Neuron (in vitro differentiated cells): ENCODE measurements around the gene KIF21B.

Experiments used
- H2AFZ ChIP-seq: one replicate; pipeline ENCODE4 v1.6.1; 2013; ENCODE audit warnings: low read depth, mild to moderate bottlenecking, inconsistent platforms, low read length, moderate library complexity
- H3K27me3 ChIP-seq: one replicate; pipeline ENCODE4 v1.6.1; 2013; ENCODE audit warnings: low read length; ENCODE audit not compliant: insufficient read depth
- H3K36me3 ChIP-seq: one replicate; pipeline ENCODE4 v1.6.1; 2013; ENCODE audit warnings: low read length; ENCODE audit not compliant: insufficient read depth
- H3K4me1 ChIP-seq: one replicate; pipeline ENCODE4 v1.6.1; 2013; ENCODE audit warnings: low read length; ENCODE audit not compliant: insufficient read depth
- H3K4me3 ChIP-seq: 2 replicates; pipeline ENCODE4 v1.5.1; 2013; ENCODE audit warnings: mild to moderate bottlenecking, low read length, moderate library complexity
- H3K9me3 ChIP-seq: one replicate; pipeline ENCODE4 v1.6.1; 2013; ENCODE audit warnings: low read length

KIF21B gene

DNA sequence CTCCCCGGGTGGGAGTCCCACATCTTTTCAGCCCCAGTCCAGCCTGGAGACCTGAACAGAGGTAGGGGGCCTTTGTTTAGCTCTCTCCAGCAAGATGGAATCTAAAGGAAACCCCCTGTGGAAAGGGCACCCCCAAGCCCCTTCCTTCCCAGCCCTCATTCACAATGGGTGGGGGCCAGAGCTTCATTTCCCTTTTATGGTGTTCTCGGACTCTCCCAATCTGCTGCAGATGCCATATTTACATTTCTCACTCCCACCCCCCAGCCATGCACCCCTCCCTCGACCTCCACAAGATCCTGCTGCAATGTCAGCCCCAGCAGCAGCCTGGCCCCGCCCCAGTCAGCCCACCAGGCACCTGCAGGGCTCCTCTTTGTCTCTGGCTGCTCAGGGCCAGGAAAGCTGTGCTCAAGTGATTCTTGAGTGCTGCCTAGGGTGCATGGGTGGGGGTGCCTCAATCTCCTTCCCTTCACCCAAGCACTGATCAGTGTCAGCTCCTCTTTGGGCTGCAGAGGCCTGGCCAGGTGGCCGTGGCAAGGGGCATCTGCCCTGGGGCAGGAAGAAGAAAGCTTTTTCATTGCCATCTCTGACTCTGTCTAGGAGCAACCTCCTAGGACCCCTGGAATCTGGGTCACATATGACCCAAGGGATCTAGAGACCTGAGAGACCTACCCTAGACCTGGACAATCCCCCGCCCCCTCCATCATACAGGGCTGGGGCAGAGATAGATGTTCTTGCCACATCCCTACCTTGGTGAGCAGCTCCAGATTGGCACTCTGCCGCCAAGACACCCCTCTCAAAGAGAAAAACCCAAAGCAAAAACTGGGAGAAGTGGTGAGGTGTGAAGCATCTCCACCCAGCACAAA, 1.7 kb downstream of the KIF21B start:
- H3K27me3 ChIP-seq = no peaks in the 10 kb centered on the region
- H3K4me3 ChIP-seq = peak overlapping the region; percentile 60
- peaks cover 42% of the 10 kb centered on the region for H3K4me1 ChIP-seq

DNA sequence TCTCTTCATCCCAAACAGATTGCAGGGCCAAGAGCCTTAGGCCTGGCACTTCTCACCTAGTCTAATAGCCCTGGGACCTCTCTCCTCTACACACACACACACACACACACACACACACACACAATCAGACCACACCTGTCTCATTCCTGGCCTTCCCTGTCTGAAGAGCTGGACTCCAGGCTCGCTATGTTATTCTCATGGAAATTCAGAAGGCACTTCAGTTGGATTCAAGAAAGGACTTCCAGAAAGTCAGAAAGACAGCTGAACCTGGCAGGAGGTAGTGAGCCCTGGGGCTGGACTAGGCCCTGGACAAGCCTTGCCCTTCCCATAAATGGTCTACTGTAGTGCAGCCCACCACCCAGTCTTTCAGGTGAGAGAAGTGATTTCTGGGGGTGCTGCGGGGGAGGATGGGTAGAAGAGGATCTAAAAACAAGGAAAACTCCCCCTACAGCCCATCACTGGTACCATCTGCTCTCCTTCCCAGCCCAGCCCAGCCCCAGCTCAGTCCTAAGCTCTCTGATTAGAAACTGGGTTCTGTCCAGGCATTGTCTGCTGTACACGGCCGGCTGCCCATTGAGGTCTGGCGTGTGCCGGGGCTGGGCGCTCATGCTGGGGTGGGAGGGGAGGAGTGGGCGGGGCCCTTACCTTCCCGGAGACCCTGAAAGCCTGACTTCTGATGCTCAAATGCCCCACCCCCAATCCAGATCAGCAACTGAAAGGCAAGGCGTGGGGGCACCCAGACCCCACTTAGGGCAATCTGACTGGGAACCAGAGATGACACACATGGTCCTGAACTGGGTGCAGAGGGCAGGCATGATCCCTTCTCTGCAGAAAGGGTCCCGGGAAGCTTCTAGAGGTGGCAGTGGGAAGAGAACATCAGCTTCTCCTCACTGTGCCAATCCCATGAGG, 2.5 kb downstream of the KIF21B start:
- Histone ChIP-seq H3K4me3 (peak overlapping the region; percentile 60), H3K27me3 (no peaks in the 10 kb centered on the region), H2AFZ (no peak overlapping the region), H3K4me1 (peaks cover 48% of the 10 kb centered on the region), H3K9me3 (no peaks in the 10 kb centered on the region), H3K36me3 (no peaks in the 10 kb centered on the region)

More for the DNA sequence above, 1.7 kb downstream of the KIF21B start:
- no peaks in the 10 kb centered on the region for H3K9me3 ChIP-seq
- H2AFZ ChIP-seq = no peak overlapping the region
- no peaks in the 10 kb centered on the region for H3K36me3 ChIP-seq

DNA sequence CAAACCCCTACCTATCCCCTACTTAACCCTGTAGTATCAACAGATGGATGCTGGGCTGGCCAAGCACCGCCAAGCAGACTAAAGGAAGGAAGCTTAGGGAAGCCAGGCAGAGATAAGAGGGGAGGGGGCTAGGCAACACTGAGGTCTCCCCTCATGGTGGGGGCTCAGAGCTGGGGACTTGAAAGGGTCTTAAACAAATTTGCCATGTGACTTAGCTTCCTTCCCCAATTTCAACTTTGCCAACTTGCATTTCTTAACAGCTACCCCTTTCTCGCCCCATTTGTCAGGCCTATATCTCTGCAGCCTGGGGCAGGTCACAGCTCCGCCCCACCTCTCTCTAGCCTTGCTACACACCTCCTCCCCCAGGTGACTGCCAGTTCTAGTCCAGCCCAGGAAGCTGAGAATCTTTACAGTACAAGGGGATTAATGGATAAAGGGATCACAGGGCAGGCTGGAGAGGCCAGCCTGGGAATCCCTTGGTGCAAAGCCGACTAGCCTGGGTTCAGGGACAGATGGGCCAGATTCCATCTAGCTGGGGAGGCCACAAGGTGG, 3.4 kb downstream of the KIF21B start:
- Histone ChIP-seq H3K9me3 (no peaks in the 10 kb centered on the region), H3K27me3 (no peaks in the 10 kb centered on the region), H3K4me1 (peaks cover 48% of the 10 kb centered on the region), H3K36me3 (no peaks in the 10 kb centered on the region), H2AFZ (no peak overlapping the region), H3K4me3 (no peak overlapping the region)

DNA sequence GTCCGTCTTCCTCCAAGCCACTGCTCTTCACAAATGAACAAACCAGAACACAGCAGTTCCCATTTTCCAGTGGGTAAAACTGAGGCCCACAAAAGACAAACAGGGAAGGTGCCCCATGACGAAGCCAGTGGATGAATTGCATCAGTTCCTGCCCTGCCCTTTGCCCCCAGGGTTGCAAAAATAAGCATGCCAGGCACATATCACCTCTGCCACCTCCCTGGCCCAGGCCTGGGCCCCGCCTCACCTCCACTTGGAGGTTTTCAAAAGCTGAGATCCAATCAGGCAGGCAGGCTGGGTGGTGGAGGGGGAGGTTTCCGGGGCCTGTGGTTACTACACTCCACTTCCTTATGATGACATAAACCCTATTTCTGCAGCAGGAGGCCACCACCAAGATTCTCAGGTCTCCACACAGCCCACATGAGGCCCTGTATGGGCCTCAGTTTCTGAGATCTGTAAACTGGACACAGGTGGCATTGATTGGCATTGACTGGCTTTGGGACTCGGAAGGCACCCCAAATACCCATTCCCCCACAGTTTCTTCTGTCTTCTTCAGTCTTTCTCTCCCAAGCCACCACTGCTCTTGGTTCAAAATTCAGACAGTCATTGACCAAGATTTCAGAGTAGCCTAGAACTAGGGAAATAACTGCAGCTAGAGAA, 4.1 kb downstream of the KIF21B start:
- H3K27me3 ChIP-seq = no peaks in the 10 kb centered on the region
- no peak overlapping the region for H3K4me3 ChIP-seq
- H3K4me1 ChIP-seq = peaks cover 45% of the 10 kb centered on the region
- no peaks in the 10 kb centered on the region for H3K36me3 ChIP-seq
- H3K9me3 ChIP-seq = no peaks in the 10 kb centered on the region
- H2AFZ ChIP-seq = no peak overlapping the region

DNA sequence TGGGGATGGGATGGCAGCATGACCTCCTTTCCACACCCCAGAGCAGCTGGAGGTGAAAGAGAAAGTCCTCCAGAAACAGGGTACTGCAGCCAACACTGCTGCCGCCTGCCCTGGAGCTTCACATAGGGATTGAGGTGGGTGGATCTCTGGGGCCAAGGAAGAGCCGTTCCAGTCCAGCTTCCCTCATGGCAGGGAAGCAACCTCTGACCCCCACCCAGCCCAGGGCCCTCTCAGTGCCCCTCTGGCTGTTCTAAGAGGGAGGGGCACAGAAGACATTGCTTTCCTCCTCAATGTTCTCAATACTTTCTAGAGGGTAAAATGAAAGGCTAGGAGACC, 5.7 kb downstream of the KIF21B start:
- Histone ChIP-seq H3K4me3 (no peak overlapping the region), H3K27me3 (no peaks in the 10 kb centered on the region), H3K36me3 (no peaks in the 10 kb centered on the region), H3K9me3 (no peaks in the 10 kb centered on the region), H2AFZ (no peak overlapping the region), H3K4me1 (peaks cover 47% of the 10 kb centered on the region)

DNA sequence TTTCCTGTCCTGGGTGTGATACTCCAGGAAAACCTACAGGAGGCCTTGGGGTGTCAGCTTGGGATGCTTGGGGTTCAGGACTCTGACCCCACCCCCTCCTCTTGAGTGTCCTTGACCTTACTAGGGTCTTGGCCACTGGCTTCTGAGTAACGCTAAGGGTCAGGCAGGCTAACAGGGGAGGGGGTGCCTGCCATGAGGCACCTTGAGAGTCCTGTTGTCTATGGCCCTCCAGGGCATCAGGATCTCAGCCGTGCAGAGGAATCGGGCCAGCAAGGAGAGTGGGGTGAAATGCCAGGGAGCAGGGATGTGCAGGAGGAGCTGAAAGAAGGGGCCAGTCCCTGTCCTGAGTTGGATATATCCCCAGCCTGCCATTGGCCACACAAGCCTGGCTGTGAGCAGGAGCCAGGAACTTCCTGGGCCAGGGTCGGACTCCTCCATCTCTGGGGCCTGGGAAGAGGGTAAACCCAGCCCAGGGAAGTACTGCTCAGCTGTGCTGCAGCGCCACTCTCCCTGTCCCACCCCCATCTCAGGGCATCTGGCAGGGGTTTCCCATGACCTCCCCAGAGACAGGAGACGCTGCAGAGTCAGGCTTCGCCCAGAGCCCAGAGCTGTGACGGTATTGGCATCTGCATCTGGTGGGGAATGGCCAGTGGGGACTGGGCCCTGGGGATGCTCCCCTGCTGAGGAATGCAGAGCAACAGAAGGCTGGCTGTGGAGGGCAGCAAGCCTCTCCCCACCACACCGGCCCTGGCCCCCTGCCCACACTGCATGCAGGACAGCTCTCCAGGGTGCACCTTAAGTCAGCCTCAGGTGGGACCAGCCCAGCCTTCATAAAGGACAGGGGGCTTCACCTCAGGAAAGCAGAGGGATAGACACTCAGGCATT, 6.3 kb downstream of the KIF21B start:
- Histone ChIP-seq H3K4me3 (no peak overlapping the region), H3K9me3 (no peaks in the 10 kb centered on the region), H3K27me3 (no peaks in the 10 kb centered on the region), H3K4me1 (peaks cover 41% of the 10 kb centered on the region), H2AFZ (no peak overlapping the region), H3K36me3 (no peaks in the 10 kb centered on the region)

DNA sequence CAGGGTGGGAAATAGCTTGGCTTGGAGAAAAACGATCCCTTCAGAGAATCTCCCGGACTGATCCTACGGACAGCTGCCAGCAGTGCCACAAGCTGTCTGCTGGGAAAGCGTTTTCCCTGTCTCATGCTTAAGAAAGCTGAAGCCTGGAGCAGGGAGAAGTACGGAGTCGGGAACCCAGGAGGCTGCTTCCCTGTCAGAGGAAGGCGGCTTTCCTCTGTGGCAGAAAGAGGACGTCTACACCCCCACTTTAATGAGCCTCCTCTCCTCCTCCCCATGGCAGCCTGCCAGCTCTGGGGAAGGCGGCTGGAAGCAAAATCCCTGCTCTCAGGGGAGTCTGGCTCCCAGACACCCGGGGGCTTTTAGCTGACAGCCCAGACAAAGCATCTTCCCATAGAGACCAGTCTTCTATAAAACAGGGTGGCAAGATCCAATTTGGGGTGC, 7.3 kb downstream of the KIF21B start:
- H3K36me3 ChIP-seq = no peaks in the 10 kb centered on the region
- H3K9me3 ChIP-seq = no peaks in the 10 kb centered on the region
- H3K27me3 ChIP-seq = no peaks in the 10 kb centered on the region
- no peak overlapping the region for H3K4me3 ChIP-seq
- peaks cover 38% of the 10 kb centered on the region for H3K4me1 ChIP-seq
- H2AFZ ChIP-seq = no peak overlapping the region

DNA sequence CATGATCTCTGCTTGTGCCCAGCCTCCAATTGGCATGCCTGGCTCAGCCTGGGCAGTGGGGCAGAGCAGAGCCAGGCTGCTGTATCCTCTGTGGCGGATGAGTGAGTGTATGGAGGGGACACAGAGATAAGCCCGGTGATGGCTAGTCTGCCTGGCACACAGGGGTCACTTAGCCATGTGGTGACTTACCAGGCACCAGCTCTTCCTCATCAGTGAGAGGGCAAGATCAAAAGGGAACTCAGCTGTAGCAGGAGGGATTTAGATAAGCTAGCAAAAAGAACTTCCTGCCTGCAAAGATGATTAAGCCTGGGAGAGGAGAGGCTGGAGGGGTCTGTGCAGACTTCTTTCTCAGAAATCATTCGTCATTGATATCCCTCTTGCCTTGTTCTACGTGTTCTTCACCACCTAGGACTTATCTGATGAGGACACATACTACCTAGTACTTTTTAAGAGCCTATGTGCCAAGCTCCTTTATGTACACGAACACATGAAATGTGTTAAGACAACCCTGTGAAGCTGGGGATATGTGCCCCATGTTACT, 7.9 kb downstream of the KIF21B start:
- H3K4me1 ChIP-seq = peaks cover 38% of the 10 kb centered on the region
- H2AFZ ChIP-seq = no peak overlapping the region
- no peak overlapping the region for H3K4me3 ChIP-seq
- no peaks in the 10 kb centered on the region for H3K36me3 ChIP-seq
- no peaks in the 10 kb centered on the region for H3K27me3 ChIP-seq
- H3K9me3 ChIP-seq = no peaks in the 10 kb centered on the region

DNA sequence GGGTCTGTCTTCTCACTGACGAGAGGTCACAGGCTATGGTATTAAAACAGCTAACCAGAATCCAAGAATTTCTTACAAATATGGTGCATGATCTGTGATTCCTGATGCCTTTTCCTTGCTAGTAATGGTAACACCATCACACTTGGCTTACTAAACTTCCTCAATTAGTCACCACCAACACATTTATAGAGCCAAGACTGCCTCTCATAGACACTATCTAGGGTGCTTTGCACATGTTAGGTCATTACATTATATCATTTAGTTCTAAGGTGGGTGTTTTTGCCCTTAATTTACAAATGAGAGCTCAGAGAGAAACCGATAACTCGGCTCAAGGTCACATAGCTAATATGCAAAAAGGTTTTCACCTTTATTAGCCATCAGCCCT, 8.7 kb downstream of the KIF21B start:
- Histone ChIP-seq H2AFZ (no peak overlapping the region), H3K9me3 (no peaks in the 10 kb centered on the region), H3K4me3 (no peak overlapping the region), H3K27me3 (no peaks in the 10 kb centered on the region), H3K36me3 (no peaks in the 10 kb centered on the region), H3K4me1 (peaks cover 46% of the 10 kb centered on the region)

DNA sequence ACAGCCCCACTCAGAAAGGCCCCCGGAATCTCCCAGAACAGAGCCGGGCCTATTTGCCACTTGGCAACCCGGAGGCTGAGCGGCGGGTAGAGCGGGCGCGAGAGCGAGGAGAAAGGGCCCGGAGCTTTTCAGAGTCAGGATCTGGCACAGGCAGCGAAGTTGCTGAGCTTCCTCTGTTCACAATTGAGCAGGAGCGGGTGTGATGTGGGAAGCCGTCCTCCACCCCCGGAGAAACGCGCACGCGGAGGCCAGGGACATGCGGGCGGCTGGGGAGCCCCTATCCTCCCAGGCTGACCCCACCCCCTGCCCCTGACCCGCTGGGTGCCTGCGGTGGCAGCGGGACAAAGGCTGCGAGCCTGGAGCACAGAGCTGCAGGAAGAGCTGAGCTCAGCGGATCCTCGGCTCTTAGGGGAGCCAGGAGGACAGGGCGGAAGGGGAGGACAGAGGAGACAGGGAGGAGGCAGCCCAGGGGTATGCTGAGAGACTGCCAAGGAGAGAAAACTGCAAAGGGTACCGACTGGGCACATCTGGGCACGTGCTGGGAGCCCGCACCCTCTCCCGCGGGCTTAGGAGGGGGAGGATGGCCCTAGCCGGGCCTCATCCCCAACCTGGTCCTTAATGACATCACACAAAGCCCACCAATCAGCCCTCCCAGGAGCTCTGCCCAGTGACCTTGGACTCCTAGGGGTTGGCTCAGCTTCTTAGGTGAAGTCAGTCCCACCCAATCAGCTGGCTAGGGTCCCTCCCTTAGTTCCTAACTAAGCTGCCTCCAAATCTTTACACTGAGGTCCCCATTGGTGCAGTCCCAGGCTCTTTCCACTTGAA, 9.3 kb downstream of the KIF21B start:
- Histone ChIP-seq H3K9me3 (no peaks in the 10 kb centered on the region), H2AFZ (no peak overlapping the region), H3K4me3 (no peak overlapping the region), H3K4me1 (peaks cover 50% of the 10 kb centered on the region), H3K27me3 (no peaks in the 10 kb centered on the region), H3K36me3 (no peaks in the 10 kb centered on the region)

DNA sequence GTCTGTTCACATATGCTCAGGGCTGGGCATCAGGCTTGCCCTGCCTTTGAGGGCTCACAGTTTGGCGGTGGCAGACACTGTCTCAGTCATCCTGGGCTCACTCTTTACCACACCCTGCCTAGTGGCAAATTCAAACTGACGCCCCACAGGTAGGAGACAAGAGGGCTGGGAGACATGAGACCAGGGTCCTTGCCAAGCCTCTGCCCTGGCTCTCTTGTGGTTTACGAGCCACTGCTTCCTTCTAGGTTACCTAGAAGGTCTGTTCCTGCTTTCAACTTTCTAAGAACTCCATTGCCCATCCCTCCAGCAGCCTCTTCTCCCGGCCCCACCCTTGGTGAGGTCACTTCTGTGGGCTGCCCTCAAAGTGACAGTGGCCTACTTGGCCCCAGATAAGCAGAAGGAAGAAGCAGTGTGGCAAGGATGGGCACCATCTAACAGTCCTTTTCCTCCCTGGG, 10.5 kb downstream of the KIF21B start:
- no peak overlapping the region for H2AFZ ChIP-seq
- H3K4me3 ChIP-seq = no peak overlapping the region
- no peaks in the 10 kb centered on the region for H3K9me3 ChIP-seq
- peaks cover 54% of the 10 kb centered on the region for H3K4me1 ChIP-seq
- no peaks in the 10 kb centered on the region for H3K27me3 ChIP-seq
- H3K36me3 ChIP-seq = no peaks in the 10 kb centered on the region
